Stimulated activated CD4-positive, alpha-beta T cell treated with anti-CD3 and anti-CD28 coated beads, Interleukin-15, amount 100 ng/mL, for 24 hours (primary cell): Measurements from ENCODE around the gene IQCH.

Experiments used
- DNase-seq: peaks from one replicate; pipeline ENCODE4 v3.0.0-alpha.2; 2020

IQCH gene

GRCh38 chr15:67303490-67304363, 49.1 kb downstream of the IQCH start:
- no peak for DNase-seq

- no peak for DNase-seq
These were observed 50.2 kb downstream of the IQCH start for GRCh38 chr15:67304778-67305177.

GRCh38 chr15:67305506-67305905, 50.9 kb downstream of the IQCH start:
- DNase-seq, result no peak

DNA sequence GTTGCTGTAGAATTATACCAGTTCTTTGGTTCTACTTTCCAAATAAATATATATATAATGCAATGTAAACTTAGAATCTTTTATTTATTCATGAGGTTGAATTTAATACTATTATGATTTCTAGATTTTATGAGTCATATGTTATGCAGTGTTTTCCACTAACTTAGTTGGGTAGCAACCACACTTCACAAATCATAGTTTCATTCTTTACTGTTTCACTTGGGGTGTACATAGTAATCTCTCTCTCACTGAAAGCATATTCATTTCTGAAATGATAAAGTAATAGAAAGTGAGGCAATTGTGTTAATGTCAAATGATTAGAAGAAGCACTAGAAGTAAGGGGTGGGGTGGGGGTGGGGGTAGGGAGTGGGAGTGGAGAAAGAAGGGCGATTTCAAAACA, 52.6 kb downstream of the IQCH start:
- no peak for DNase-seq

GRCh38 chr15:67307889-67308597, 53.5 kb downstream of the IQCH start:
- no peak for DNase-seq

- no peak for DNase-seq
These were observed 57.1 kb downstream of the IQCH start for GRCh38 chr15:67311731-67312130.

- no peak for DNase-seq
These were observed 65.4 kb downstream of the IQCH start for GRCh38 chr15:67319961-67320360.

GRCh38 chr15:67321352-67321751, 66.8 kb downstream of the IQCH start:
- DNase-seq, result no peak

DNA sequence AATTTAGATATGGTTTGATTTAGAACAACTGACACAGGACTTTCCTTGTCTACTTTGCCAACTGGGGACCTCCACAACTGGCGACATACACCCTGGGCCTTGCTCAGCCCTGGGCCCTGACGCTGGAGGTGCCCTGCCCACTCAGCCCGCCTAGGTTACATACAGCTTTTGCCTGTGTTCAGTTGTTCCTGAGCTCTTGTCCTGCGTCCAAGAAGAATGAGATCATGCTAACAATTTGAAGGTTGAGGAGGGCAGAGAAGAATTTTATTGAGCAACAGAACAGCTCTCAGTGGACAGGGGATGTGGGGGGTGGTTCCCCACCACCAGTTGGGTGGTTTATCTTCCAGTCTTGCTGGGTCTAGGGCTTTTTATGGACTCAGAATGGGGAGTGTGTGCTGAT, 67.9 kb downstream of the IQCH start:
- DNase-seq, result no peak

DNA sequence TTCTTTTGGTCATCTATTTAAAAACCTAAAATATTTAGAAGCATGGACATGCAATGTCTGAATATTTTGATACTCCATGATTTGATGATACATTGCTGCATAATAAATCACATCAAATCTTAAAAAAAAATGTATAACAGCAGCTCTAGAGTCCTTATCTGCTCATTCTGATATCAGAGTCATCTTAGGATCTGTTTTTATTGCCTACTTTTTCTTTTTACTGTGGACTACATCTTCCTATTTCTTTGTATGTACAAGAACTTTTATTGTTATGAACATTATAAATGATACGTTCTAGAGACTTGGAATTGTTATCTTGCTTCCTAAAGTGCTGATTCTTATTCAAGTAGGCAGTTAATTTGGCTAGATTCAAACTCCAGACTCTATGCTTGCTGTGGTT, 72.7 kb downstream of the IQCH start:
- no peak for DNase-seq

- DNase-seq, result no peak
These were observed 73.2 kb downstream of the IQCH start for GRCh38 chr15:67327737-67328136.

DNA sequence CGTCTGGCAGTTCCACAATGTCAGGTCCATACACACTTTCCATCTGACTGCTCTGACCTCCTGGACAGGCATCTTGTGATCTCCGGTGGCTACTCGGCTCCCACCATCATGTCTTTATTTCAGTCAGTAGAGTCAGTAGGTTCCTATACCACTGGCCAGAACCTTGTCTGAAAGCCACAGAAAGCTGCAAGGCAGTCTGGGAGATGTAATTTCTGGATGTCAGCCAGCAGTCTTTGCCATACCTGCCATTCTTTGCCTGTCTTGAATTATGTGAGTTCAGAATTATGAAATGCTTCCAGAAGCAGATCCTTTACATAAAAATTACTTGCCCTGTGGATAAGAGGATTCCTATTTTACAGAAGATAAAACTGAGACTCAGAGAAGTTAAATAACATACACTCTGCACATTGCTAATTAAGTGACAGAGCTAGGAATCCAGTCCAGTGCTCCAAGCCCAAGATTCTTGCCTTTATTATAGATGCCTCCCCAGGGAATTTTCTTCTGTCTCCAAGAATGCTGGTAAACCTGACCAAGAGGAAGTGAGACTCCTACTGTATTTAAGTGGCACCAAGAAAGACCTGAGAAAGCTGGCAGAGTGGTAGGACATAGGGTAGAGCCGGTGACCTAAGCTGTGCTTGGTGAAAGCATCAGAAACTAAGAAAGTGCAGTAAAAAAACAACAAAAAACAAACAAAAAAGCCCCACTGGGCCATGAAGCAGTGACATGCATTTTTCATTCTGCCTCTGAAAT, 75.6 kb downstream of the IQCH start:
- no peak for DNase-seq

DNA sequence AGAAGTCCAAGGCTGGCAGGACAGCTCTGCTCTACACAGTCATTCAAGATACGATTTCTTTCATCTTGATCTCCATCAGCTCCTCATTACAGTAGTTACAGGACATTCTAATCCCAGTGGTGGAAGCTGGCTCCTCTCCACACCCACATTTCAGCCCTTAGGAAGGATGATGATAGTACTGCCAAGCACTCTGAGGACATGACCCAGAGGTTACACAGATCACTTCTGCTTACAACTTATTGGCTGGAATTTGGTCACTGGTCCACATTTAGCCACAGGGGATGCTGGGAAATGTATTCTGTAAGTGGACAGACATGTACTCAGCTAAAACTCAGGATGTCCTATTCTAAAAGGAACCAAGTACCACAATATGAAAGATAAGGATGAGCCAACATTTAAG, 77.1 kb downstream of the IQCH start:
- no peak for DNase-seq

- no peak for DNase-seq
These were observed 80.4 kb downstream of the IQCH start for GRCh38 chr15:67335026-67335425.

- no peak for DNase-seq
These were observed 81.1 kb downstream of the IQCH start for GRCh38 chr15:67335534-67336222.

DNA sequence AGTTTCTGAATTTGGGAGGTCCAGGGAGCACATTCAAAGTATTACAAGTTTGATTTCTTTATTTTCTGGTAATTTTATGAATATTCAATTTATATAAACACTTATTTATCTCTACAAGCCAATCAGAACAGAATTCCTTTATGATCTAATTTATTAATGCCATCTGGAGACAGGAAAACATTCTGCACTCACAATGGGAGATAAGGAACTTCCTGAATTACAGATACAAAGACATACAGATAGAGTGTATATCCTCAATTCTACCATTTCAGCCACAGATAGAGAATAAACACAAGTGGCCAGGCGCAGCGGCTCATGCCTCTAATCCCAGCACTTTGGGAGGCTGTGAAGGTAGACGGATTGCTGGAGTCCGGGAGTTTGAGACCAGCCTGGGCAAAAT, 86.0 kb downstream of the IQCH start:
- no peak for DNase-seq

GRCh38 chr15:67341539-67341938, 87.0 kb downstream of the IQCH start:
- no peak for DNase-seq

DNA sequence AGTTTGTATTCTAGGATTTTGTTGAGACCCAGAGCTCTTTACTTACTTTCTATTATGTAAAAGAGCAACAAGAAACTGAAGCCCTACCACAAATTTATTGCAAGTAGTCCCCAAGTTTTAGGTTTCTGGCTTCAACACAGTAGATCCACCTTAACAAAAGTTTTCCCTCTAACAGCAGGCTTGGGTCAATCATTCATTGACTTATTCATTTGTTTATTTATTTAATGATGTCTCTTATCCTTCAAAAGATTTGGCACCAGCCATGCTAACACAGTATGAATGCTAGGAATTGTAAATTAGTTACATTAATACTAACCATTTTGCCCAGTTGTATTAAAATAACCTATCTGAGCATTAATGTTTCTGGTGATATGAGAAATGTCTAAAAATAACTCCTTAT, 88.6 kb downstream of the IQCH start:
- DNase-seq, result no peak

DNA sequence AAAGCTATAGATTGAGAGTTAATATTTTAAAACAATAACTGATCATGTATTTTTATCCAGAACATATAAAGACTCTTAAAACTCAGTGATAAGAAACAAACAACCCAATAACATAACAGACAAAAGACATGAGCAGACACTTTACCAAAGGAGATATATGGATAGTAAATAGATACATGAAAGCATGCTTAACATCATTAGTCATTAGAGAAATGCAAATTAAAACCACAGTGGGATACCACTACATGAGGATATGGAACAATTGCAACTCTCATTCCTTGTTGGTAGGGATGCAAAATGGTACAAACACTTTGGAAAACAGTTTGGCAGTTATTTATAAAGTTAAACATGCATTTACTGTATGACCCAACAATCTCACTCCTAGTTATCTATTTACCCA, 95.0 kb downstream of the IQCH start:
- DNase-seq, result no peak

DNA sequence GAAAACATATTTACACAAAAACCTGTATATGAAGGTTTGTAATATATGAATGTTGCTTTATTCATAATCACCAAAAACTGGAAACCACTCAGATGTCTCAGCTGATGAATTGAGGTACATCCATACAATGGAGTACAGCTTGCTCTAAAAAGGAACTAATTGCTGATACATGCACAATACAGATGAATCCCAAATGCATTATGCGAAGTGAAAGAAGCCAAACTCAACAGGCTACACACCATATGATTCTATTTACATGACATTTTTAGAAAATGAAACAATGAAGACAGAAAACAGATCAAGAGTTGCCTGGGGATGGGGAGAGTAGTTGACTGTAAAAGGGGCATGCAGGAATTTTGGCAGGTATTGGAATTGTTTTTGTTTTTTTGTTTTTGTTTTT, 95.5 kb downstream of the IQCH start:
- DNase-seq, result no peak

DNA sequence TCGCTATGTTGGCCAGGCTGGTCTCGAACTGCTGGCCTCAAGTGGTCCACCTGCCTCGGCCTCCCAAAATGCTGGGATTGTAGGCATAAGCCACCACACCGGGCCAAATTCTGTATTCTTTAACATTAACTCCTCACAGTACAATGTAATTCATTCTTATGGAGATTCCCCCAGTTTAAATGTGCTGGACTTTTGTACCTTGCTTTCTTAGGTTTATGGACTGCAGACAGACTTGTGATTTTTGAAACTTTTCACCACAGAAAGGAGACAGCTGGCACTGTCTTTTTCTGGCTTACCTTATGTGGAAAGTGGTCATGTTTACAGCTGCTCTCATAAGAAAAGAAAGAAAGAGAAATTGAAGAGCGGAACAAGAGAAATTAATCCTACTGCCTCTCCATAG, 103.8 kb downstream of the IQCH start:
- no peak for DNase-seq

DNA sequence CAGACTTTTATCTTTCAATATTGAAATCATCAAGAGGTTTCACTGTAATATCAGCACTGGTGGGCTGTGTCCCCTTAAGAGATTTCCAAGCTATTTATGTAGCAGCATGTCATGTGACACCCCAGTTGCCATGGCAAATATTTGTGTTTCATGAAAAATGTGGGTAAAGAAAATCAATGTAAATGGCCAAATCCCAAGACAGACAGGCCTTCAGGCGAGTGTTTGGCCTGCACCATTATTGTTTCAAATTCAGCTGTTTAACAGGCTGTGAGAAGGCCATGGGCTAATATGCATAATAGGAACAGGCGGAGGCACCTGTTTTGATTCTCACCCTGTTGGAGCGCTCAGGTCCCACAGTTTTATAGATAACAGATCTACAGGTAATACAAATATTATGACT, 104.2 kb downstream of the IQCH start:
- no peak for DNase-seq

DNA sequence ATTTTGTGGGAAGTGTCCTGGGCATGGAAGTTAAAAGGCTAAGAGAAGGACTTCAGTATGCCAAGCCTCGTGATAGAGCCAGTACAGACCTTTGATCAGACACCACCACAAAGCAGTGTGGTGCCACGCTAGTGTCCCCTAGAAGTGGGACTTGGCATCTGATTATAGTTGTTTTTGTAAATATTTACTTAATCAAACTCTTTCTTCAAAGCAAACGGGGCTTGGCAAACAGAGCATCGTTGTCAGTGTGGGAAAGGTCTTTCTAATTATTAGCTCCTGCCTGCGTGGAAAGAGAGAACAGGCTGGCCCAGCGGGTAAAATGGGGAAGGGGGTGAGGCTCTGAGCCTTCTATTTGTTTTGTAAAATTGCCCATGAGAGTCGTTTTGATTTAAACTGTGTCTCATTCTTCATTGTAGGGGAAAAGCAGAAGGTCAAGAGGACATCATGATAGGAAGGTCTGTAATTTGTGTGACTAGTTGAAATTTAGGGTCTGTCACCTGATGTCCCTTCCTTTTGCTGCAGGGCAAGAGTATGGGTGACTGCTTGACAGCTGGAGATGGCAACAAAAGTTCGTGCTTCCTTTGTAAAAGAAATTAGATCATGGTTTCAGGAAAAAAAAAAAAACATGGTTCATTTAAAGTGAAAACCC, 105.0 kb downstream of the IQCH start:
- DNase-seq, result no peak
